ENCODE results near the gene RAC2.
A peak's percentile ranks its signal among the peaks of the same experiment; 100 is the strongest.

Gene RAC2

GRCh38 chr22:37275134-37275533 lies 31.1 kb upstream of the RAC2 start:
- DNase-seq = no peak

GRCh38 chr22:37274380-37274862 lies 30.4 kb upstream of the RAC2 start:
- DNase-seq = no peak

DNA sequence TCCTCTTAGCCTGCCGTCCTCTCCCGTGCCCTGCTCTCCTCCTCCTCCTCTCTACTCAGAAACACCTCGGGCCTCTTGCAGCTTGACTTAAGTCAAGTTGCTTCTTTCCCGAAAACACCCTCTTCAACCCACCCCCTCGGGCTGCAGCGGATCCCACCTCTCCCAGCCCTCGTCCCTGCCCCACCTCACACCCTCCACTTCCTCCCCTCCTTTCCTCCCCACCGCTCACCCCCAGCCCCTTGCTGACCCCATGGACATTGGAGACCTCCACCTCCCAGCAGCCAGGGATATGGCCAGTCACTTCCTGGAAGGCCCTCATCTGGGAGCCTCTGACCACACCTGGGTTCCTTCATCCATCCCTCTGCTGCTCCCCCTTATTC lies 29.8 kb upstream of the RAC2 start:
- DNase-seq = no peak

GRCh38 chr22:37273126-37273845 lies 29.2 kb upstream of the RAC2 start:
- no peak for DNase-seq

DNA sequence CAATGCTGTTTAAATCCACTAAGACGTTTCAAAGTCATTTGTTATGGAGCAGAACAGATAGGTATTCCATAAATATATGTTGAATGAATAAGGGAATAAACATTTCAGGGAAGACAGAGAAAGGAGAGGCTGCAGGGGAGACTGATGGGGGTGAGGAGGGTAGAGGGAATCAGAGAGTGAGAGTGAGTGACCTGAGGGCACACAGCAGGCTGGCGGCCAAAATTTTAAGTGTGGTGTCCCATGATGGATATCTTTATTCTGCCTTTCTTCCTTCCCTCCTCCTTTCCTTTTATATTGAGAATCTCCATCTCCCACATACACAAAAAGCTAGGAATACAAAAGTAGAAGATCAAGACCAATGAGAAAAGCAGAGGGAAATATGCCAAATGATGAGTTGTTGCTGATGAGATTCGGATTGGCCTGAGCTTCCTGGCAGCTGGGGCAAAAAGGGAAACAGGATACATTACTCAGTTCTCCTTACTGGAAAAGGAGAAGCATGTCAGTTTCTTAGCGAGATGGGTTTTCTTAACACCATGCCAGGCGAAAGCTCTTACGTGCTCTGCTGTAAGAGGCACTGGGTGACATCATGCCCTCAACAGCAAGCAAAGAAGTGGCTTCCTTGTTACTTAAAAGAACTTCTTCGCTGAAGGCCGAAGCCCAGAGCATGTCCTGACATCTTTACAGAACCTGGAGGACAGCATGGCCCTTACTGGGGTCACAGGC lies 27.0 kb upstream of the RAC2 start:
- DNase-seq = no peak

- DNase-seq = no peak
Measured at GRCh38 chr22:37269936-37270678, 26.0 kb upstream of the RAC2 start.

GRCh38 chr22:37267661-37268413 lies 23.8 kb upstream of the RAC2 start:
- no peak for DNase-seq

- peak; percentile 59 to 68 for DNase-seq
Measured at GRCh38 chr22:37267135-37267587, 23.1 kb upstream of the RAC2 start.

DNA sequence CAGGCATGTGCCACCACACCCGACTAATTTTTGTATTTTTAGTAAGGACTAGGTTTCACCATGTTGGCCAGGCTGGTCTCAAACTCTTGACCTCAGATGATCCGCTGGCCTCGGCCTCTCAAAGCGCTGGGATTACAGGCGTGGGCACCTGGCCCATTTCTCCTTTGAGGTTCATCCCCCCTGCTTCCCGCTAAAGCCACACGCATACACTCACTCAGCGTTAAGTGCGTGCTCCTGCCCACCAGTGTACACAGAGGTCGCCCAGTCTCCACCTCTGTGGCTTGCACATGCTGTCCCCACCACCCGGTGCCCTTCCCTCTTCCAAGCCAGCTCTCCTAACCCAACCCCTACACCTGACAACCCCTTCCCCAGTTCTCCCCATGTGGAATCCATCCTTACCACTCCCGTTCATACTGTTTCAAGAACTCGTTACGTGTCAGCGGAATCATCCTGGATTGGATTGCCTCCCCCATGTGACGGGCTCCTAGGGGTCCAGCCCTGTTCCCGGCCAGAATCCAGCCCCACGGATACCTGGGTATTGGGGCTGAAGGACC lies 22.6 kb upstream of the RAC2 start:
- no peak for DNase-seq

- DNase-seq = no peak
Measured at GRCh38 chr22:37263966-37264887, 20.2 kb upstream of the RAC2 start.

GRCh38 chr22:37262346-37262745 lies 18.3 kb upstream of the RAC2 start:
- no peak for DNase-seq

DNA sequence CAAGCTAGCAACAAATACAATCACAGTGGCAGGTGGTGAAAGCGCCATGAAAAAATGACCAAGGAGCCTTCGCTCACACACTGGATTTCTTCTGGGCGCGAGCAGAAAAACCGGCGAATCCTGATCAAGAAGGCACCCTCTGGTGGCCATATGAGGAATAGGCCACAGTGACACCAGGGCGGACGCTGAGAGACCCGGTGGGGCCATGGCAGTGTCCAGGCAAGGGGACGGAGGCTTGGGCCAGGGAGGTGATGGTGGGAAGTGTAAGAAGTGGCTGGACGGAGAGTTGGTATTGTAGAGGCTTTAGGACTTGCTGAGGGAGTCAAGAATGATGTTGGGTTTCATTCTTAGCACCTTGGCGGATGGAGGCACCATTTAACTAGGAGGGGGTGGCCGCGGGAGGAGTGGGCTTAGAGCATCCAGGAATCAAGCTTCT lies 16.9 kb upstream of the RAC2 start:
- DNase-seq = peak; percentile 55 to 57

DNA sequence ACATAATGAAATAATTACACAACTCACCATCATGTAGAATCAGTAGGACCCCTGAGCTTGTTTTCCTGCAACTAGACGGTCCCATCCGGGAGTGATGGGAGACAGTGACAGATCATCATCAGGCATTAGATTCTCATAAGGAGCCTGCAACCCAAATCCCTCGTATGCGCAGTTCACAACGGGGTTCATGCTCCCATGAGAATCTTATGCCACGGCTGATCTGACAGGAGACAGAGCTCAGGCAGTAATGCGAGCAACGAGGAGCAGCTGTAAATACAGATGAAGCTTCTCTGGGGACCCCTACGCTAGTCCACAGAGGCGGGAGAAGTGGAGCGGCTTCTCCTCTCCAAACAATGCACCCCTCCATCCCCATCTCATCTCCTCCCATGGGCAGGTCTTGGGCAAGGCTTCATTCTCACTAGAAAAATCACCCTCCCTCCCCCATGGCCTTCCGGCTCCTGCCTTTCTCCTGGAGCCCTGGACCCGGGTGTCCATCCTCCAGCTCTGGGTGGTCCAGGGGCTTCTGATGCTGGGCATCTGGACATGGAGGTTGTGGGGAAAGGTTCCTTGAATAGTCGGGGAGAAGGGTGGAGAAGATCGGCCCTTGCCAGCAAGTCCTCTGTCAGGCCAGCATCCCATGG lies 16.2 kb upstream of the RAC2 start:
- DNase-seq = no peak

DNA sequence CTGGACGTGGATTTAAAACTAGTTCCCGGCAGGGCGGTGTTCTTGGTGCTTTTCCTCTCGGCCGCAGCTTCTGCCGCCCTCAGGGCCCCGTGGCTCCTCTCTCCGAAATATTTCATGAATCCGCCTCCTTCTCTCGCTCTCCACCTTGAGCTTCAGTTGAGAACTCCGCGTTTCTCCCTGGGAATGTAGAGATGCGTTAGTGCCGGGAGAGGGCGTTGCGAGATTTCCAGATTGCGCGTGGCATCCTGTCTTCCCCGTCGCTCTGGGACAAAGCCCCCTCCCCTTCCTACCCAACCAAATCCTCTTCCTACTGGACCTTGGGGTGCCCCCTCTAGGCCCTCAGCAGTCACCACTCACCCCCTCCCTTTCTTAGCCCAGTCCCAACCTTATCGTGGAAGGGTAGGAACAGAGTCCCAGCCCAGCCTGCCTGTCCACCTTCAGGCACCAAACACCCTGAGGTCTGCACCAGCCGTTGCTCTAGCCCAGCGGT lies 15.5 kb upstream of the RAC2 start:
- DNase-seq = no peak

DNA sequence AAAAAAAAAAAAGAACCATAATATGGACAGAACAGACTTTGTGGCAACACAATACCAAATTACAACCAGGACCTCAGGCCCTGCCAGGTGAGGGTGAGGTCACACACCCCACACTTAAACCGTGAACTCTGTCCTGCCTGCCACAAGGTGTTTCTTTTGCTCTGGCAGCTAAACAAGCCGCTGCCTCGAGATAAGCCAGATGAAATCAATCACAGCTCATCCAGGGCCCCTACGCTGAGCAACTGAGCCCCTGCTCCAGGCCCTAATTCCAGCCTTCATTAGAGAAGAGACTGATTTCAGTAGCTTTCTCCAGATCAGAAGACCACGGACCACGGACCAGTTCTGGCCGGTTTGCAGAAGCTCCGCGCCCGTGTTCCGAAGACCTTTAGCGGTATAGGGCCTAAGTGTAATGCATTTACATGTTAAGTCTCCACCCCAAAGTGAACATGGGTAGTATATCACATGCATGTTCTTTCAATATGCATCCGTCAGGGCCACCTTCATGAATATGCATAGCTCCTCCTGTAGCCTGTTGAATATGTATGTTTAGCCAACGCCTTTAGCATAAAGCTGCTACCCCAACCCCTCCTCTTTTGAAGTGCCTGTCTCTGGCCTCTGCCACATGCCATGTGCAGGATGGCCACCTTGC lies 14.8 kb upstream of the RAC2 start:
- no peak for DNase-seq

- DNase-seq = no peak
Measured at GRCh38 chr22:37258005-37258752, 14.1 kb upstream of the RAC2 start.

GRCh38 chr22:37256075-37256726 lies 12.1 kb upstream of the RAC2 start:
- no peak for DNase-seq

- DNase-seq = no peak
Measured at GRCh38 chr22:37255558-37256006, 11.5 kb upstream of the RAC2 start.

GRCh38 chr22:37254867-37255233 lies 10.8 kb upstream of the RAC2 start:
- DNase-seq = no peak
